HG03439 (cell line): ENCODE data around the gene HCN1.
"Not testable (repeated sequence)": the region's sequence is repeated elsewhere in the genome, so short reads cannot be mapped to it uniquely, and the experiment has no call there.

Source experiments
- ATAC-seq: cut with Tn5 transposase; IDR thresholded peaks from one replicate; pipeline ENCODE4 v1.9.1; 2021; ENCODE audit warnings: mild to moderate bottlenecking, moderate library complexity; ENCODE audit not compliant: unreplicated experiment

Gene HCN1

DNA sequence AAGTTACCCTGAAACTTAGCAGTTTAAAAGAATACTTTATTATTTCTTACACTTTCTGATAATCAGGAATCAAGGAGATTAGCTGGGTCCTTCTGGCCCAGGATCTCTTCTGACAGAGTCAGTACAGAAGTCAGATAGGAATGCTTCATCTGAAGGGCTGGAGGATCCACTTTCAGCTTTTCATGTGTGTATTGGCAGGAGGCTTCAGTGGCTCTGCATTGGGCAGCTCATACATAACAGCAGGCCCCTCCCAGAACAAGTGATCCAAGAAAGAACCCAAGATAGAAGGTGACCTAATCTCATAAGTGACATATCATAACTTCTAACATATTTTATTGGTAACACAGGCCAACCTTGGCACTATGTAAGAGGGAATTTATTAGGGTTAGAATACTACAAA is 258.4 kb downstream of the HCN1 start:
- ATAC-seq = no peak

- ATAC-seq = no peak
Measured at GRCh38 chr5:45417285-45417998, 278.7 kb downstream of the HCN1 start.

- ATAC-seq = no peak
Measured at GRCh38 chr5:45414620-45415573, 281.3 kb downstream of the HCN1 start.

- no peak for ATAC-seq
Measured at GRCh38 chr5:45411971-45412612, 284.1 kb downstream of the HCN1 start.

DNA sequence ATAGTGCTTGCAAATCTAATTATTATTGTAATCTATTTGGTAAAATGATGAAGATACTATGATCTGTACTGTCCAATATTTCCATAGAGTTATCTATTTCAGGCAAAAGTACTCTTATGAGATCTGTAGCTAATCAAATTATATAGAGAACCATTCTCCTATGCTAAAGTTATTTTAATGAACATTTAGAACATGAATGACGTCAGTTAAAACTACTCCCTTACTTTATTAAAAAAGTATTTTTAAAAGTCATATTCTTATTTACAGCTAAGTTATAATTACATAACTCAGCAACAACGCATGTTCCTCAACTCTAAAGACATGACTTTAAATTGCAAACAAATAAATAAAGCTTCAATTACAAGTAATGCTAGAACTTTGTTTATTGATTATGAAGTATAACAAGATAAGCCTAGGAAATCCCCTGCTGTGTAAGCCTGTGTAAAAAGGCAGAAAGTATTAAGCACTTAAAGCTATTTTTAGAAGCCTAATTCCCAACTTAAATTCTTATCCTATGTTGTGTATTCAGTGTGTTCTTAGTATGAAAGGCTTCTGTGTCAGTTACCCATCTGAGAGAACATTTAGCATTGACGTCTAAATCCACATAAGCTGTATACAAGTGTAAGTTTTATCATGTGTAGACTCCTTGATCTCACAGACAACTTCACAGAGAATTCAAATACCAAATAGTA is 285.7 kb downstream of the HCN1 start:
- ATAC-seq = no peak

- no peak for ATAC-seq
Measured at GRCh38 chr5:45408067-45408466, 288.1 kb downstream of the HCN1 start.

DNA sequence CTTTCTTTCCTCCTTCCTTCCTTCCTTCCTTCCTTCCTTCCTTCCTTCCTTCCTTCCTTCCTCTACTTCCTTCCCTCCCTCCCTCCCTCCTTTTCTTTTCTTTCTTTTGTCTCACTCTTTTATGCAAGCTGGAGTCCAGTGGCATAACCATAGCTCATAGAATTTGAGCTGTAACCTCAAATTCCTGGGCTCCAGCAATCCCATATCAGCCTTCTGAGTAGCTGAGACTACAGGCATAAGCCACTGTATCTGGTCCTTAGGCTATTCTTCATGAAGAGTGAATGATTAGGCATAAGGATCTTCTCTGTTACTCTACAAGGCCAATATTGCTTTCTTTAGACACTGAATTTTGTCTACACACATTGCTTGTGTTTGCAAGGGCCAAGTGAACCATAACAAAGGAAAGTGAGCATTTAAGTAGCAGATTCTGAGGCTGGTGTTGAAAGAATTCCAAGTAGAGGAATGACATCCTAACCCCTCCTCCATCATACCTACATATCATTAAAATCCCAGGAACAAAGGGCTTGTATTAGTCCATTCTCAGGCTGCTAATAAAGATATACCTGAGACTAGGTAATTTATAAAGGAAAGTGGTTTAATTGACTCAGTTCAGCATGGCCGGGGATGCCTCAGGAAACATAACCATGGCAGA is 293.2 kb downstream of the HCN1 start:
- no peak for ATAC-seq

DNA sequence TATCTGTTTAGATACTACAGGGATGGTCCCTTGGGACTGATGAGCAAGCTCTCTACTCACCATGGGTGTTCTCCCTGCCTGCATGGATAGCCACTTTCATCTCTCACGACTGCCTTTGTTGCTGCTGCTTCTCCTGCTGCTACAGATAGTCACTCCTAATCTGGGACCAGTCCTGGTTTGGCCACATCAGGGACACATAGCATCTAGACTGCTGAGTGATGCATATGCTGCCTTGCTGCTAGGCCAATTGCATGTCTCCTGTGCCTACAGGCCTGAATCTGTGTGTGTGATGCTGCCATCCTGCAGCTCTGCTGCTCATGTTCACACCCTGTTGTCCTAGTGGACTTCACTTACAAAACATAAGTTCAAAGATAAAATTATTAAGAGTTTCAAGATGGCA is 297.1 kb downstream of the HCN1 start:
- no peak for ATAC-seq

DNA sequence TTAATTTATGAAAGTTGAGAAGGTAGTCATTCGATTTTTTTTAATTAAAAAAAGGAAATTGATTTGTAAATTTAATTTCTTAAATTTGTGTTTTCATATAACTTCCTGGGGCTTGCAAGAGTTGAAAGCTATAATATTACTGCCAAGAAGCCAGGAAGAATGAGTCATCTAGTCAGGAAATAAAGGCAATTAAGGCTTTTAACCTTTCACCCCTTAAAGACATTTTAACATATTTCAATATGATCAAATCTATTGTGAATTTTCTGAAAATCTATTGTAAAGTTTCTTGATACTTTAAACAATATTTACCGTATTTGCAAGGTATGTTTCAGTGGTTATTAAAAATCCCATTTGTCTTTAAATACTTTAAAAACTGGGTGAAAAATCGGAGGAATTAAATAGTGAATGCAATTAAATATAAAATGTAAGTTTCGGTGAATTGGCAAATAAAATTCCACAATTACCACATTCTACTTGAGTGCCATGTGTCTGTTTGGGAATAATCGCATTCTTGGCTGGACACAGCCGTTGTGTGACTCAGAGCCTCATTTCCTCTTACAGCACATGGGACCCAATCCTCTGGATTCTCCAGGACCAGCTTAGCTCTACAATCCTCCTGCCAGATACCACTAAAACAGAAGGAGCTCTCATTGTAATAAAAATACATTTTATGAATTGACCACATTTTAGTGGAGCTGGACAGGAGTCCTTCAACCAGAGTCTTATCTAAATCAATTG is 310.7 kb downstream of the HCN1 start:
- ATAC-seq = no peak

- no peak for ATAC-seq
Measured at GRCh38 chr5:45383985-45384384, 312.2 kb downstream of the HCN1 start.

DNA sequence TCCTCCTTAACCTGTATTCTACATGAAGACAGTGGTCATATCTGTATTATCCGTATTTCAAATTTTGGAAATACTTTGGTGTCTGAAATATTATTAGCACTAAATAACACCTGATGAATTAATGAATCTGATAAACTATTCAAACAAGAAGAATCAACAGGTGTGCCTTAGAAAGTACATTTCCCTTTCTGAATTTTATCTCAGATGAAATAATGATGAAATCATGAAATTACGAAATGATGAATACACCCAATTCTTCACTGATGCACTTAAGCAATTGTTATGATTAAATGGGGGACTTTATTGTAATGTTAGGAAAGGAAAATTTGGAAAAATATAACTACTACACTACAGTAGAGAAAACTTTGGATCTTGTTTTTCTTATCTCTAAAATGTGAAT is 313.6 kb downstream of the HCN1 start:
- ATAC-seq = no peak

DNA sequence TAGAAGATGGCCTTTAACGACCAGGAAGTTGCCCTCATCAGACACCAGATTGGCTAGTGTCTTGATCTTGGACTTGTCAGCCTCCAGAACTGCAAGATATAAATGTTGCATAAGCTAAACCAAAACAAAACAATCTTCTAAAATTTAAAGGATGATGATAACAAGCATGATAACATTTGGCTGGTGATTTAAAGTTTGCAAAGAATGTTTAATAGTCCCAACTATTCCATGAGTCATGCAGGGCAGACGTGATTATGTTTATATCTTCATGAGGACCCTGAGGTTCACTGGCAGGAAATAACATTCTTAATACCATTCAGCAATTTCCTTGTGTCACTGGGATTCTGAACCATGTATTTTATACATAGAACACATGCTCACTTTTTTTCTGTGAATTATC is 319.8 kb downstream of the HCN1 start:
- ATAC-seq = no peak

DNA sequence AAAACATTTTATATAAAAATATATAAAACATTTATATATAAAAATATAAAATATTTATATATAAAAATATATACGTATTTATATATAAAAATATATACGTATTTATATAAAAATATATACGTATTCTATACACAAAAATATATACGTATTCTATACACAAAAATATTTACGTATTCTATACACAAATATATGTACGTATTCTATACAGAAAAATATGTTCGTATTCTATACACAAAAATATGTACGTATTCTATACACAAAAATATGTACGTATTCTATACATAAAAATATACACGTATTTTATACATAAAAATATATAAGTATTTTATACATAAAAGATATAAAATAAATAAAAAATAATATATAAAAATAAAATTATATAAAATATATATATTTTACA is 323.6 kb downstream of the HCN1 start:
- ATAC-seq = no peak

DNA sequence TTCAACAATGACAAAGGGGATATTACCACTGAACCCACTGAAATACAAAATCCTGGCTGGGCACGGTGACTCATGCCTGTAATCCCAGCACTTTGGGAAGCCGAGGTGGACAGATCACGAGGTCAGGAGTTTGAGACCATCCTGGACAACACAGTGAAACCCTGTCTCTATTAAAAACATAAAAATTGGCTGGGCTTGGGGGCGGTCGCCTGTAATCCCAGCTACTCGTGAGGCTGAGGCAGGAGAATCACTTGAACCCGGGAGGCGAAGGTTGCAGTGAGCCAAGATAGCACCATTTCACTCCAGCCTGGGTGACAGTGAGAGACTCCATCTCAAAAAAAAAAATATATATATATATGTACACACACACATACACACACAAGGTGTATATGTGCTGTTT is 324.8 kb downstream of the HCN1 start:
- not testable (repeated sequence) for ATAC-seq

DNA sequence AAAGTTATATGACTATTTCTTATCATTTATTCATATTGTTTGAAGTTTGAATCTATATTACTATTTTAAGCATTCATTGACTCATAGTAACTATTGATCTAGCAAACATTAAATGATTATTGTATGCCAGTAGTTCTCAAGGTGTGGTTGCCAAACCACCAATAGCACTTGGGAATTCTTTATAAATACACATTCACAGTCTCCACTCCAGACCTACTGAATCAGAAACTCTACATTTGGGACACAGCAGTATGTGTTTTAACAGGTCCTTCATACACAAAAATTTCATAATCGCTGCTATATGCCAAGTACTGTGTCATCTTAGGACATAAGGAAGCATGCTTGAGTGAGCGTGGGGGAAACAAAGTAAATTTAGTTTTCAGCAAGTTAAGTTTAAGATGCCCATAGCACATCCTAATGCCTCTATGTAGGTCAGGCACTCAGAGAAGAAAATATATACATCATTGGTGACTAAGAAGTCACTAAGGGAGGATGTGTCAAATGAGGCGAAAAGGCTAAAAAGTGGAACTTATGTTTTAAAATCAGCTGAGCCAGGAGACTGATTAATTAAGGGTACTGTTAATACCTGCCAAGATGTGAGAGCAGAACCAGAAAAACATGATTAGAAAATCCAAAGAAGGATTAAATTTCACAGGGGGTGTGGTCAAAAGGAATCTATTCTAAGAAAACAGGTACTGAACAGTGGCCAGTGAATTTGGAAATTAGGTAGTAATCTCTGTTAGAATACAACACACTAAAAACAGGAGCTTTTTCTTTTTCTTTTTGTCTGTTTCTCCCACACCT is 340.8 kb downstream of the HCN1 start:
- ATAC-seq = no peak

DNA sequence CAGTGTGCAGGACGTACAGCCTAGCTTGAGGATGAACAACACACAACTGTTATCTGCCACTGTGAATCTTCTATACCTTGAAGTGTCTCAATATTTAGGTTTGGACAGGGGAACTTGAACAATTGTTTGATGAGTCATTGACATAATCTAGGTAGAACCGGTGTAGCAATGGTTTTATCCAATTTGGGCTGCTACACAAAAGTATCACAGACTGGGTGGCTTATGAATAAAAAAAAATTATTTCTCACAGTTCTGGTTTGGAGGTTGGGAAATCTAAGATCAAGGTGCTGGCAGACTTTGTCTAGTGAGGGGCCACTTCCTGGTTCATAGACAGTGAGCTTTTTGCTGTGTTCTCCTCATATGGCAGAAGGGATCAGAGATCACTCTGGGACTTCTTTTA is 359.7 kb downstream of the HCN1 start:
- ATAC-seq = no peak

DNA sequence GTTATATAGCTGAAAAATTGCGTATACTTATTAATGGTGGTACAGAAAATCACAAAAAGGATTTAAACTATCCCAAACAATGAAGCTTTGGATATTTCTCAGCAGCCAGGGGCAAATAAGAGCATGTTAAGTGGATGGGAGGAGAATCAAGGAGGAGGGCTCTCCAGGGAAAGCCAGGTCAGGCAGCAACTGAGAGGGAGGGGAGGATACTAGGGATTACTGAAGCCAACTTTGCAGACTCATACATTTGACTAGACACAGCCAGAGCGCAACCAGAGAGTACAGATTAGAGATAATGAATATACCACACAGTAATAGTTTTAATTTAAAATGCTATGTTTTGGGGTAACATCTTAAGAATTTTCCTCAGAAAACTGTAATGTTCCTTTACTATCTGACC is 360.2 kb downstream of the HCN1 start:
- ATAC-seq = no peak

DNA sequence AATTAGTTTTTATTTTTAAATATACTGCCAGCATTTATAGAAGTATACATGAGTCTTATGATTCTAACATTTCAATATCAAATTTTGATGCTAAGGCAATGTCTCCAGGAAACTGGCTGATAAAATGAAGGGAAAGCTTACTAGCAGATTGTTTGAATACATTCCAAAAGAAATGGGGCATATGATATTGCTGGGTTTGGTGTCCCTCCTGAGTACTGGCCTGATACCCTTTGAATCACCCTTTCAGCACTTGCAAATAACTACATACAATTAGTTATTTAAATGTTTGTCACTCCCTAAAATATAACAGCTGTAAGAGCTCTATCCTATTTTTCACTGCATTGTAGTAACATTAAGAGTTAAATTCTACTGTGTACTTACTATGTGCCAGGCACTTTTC is 360.8 kb downstream of the HCN1 start:
- ATAC-seq = no peak

GRCh38 chr5:45334939-45335338 is 361.2 kb downstream of the HCN1 start:
- no peak for ATAC-seq
